ENCODE results near the gene CCDC87.

DNA sequence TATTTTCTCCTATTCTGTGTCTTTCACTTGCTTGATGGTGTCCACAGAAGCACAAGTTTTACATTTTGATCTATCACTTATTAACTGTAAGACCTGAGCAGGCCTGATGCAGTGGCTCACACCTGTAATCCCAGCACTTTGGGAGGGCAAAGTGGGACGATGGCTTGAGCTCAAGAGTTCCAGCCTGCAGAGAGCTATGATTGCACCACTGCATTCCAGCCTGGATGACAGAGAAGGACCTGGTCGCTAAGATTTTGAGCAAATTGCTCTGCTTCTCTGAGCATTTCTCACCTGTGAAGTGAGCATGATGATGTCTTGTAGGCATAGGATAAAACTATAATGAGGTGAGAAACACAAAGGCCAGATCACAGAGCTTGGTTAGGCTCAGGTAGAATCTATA, 6.7 kb downstream of the CCDC87 start:
- TF ChIP-seq, protein P1, sequence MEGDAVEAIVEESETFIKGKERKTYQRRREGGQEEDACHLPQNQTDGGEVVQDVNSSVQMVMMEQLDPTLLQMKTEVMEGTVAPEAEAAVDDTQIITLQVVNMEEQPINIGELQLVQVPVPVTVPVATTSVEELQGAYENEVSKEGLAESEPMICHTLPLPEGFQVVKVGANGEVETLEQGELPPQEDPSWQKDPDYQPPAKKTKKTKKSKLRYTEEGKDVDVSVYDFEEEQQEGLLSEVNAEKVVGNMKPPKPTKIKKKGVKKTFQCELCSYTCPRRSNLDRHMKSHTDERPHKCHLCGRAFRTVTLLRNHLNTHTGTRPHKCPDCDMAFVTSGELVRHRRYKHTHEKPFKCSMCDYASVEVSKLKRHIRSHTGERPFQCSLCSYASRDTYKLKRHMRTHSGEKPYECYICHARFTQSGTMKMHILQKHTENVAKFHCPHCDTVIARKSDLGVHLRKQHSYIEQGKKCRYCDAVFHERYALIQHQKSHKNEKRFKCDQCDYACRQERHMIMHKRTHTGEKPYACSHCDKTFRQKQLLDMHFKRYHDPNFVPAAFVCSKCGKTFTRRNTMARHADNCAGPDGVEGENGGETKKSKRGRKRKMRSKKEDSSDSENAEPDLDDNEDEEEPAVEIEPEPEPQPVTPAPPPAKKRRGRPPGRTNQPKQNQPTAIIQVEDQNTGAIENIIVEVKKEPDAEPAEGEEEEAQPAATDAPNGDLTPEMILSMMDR (IDR thresholded peaks at IDR 0.05) = no peak
- no peak for TF ChIP-seq POLR2A (IDR thresholded peaks at IDR 0.05)
